Activated CD4-positive, alpha-beta T cell treated with anti-CD3 and anti-CD28 coated beads, Interleukin-2, amount 50 U/mL, for 4 hours (primary cell): ENCODE measurements around the gene HSFX1.

Experiments used
- DNase-seq, 2 experiments: peaks; one replicate each; pipeline ENCODE4 v3.0.0-alpha.2; 2020

HSFX1 gene

DNA sequence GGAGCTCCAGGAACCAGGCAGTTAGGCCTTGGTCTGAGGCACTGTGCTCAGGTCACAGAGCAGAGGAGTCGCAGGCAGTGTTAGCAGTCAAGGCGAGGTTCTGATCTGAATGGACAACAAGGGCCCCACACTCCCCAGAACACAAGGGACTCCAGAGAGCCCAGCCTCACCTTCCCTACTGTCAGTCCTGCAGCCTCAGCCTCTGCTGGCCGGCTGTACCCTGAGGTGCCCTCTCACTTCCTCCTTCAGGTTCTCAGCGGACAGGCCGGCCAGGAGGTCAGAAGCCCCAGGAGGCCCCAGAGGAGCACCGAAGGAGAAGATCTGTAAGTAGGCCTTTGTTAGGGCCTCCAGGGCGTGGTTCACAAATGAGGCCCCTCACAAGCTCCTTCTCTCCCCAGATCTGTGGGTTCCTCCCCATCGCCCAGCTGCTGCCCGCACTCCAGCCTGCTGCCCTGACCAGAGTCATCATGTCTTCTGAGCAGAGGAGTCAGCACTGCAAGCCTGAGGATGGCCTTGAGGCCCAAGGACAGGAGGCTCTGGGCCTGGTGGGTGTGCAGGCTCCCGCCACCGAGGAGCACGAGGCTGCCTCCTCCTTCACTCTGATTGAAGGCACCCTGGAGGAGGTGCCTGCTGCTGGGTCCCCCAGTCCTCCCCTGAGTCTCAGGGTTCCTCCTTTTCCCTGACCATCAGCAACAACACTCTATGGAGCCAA lies 34.0 kb downstream of the HSFX1 start:
- no peak for DNase-seq

DNA sequence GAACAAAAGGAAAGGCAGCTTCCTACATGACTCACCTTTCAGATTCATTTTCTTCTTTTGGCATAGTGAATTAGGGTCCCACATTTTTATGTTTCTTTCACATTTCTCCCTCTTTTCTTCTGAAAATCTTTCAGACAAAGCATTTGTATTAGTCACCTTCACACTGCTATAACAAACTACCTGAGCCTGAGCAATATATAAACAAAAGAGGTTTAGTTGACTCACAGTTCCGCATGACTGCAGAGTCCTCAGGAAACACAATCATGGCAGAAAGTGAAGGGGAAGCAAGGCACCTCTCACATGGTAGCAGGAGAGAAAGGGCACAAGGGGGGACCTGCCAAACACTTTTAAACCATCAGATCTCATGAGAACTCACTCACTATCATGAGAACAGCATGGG lies 44.8 kb downstream of the HSFX1 start:
- DNase-seq: no peak

DNA sequence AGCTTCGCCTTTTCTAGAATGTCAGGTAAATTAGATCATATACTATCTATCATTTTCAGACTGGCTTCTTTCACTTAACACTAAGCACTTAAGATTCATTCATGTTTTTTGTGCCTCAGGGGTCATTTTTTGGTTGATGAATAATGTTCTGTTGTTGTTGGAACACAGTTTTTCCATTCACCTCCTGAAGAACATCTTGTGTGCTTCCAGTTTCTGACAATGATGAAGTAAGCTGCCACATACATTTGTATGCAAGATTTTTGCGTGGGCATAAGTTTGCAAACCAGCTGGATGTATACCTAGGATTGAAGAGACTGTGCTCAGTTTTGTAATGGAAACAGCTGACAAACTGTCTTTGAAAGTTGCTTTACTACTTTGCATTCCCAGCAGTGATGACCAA lies 45.5 kb downstream of the HSFX1 start:
- DNase-seq: no peak

DNA sequence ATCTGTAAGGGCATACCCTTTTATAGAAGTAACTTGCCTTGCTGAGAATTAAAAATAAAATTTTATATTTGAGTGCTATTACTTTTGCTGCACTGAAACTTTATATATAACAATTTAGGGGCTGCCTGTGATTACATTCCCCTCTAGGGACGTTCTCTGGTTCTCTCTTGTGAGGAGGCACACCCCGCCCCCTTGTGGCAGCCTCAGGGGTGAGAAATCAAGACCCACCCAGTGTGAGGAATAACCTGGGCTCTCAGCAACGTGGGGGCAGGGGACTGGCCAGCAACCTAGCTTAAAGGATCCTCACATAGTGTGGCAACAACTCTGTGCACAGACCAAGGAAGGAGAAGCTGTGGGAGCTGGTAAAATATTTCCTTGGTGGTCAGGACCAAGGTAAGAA lies 51.6 kb downstream of the HSFX1 start:
- DNase-seq: peak; percentile 22 to 31
